Vagina (tissue), 2 donors: ENCODE data around the gene CTCFL.

ENCODE experiments used
- POLR2A ChIP-seq, 2 donors: fragments of 450-650 bp; IDR thresholded peaks; one replicate each; pipeline ENCODE4 v1.6.1; 2017; ENCODE audit warnings: antibody characterized with exemption in 2 of 2, mild to moderate bottlenecking in 2 of 2, moderate library complexity in 2 of 2
- TF ChIP-seq, protein P1 (sequence below), 3 experiments: fragments of 450-650 bp in 2 of 3; fragments of 200-600 bp in 1 of 3; sonication (generic) in 1 of 3; IDR thresholded peaks; one replicate each; pipeline ENCODE4 v1.5.1; 2017 to 2019; ENCODE audit warnings: antibody characterized with exemption in 3 of 3, mild to moderate bottlenecking in 2 of 3, moderate library complexity in 2 of 3

DNA sequence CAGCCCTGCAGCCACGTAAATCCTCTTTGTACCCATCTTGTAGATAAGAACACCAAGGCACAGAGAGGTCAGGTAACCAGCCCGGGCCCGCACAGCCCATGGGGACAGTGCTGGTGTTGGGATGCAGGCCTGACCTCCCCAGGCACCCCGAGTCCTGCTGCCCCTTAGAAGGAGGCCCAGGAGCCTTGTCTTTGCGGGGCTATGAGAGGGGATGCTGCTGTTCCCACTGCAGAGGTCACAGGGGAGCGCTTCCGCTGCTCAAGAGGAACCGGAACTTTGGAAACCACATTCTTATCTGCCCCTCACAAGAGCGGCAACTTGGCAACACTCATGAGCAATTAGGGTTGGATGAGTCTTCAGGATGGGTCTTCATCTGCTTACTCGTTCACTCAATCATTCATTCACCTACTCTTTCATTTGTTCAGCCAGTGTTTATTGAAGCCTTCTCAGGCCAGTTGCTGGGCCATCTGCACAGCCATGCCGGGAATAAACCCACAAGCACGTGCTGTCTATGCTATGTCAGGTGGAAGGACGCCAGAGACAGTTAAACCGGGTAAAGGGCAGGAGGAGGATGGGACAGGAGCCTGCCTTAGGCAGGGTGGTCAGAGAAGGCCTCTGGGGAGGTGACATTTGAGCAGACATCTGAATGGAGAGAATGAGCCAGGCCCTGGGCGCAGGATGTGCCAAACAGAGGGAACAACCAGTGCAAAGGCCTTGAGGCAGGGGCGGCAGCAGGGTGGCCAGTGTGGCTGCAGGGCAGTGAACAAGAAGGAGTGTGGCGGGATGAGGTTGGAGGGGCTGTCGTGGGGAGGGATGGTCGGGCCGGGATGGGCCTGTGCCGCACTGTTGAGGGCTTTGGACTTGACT is 72.9 kb downstream of the CTCFL start:
- no peak for TF ChIP-seq POLR2A (IDR thresholded peaks at IDR 0.05)
- TF ChIP-seq, protein P1, sequence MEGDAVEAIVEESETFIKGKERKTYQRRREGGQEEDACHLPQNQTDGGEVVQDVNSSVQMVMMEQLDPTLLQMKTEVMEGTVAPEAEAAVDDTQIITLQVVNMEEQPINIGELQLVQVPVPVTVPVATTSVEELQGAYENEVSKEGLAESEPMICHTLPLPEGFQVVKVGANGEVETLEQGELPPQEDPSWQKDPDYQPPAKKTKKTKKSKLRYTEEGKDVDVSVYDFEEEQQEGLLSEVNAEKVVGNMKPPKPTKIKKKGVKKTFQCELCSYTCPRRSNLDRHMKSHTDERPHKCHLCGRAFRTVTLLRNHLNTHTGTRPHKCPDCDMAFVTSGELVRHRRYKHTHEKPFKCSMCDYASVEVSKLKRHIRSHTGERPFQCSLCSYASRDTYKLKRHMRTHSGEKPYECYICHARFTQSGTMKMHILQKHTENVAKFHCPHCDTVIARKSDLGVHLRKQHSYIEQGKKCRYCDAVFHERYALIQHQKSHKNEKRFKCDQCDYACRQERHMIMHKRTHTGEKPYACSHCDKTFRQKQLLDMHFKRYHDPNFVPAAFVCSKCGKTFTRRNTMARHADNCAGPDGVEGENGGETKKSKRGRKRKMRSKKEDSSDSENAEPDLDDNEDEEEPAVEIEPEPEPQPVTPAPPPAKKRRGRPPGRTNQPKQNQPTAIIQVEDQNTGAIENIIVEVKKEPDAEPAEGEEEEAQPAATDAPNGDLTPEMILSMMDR (IDR thresholded peaks at IDR 0.05): no peak
